Panc1 (cell line): ENCODE data around the gene EID2. TPM values are rescaled to one million over a fixed set of nuclear protein-coding genes. Genes with fewer than 3 reads are reported as not detected.

Experiments used
- ATAC-seq: fragments of 200-7000 bp; cut with Tn5 transposase; 2 replicates; pipeline ENCODE4 v1.9.1; 2020; ENCODE audit warnings: mild to moderate bottlenecking, moderate library complexity
- BruUV-seq: library from RNA; stranded (reverse); fragments of 400-500 nt; replicated peaks from 2 replicates; lab custom pipeline; 2021; lab: Mats Ljungman, UMichigan
- CTCF ChIA-PET: fragments of 300-600 bp; sonication (Branson Sonifier 250); formaldehyde crosslinking; loops from one replicate; lab custom pipeline; 2022; ENCODE audit warnings: antibody characterized with exemption; lab: Charles Lee
- POLR2A ChIA-PET: fragments of 300-600 bp; sonication (Branson Sonifier 250); formaldehyde crosslinking; loops from one replicate; lab custom pipeline; 2022; ENCODE audit warnings: antibody characterized with exemption; lab: Charles Lee
- DNase-seq: peaks from one replicate; pipeline ENCODE4 v3.0.0-alpha.2; 2010; ENCODE audit warnings: low read depth, low spot score
- H3K27ac ChIP-seq: 2 replicates; pipeline ENCODE4 v1.5.1; 2011; ENCODE audit warnings: mild to moderate bottlenecking, low read length, inconsistent platforms
- H3K27me3 ChIP-seq: fragments of 200-500 bp; sonication (Bioruptor generic); 2 replicates; pipeline ENCODE4 v1.6.0; 2014; ENCODE audit warnings: low read length, inconsistent platforms; ENCODE audit not compliant: control insufficient read depth, insufficient read depth
- H3K36me3 ChIP-seq: fragments of 200-500 bp; sonication (Bioruptor generic); 2 replicates; pipeline ENCODE4 v1.5.1; 2014; ENCODE audit warnings: inconsistent platforms, mild to moderate bottlenecking, low read length, moderate library complexity; ENCODE audit not compliant: control insufficient read depth, insufficient read depth
- H3K4me1 ChIP-seq: 2 replicates; pipeline ENCODE4 v1.5.1; 2011; ENCODE audit warnings: inconsistent platforms, mild to moderate bottlenecking, low read length, moderate library complexity; ENCODE audit not compliant: control insufficient read depth, insufficient read depth
- H3K4me3 ChIP-seq, 2 experiments: 2 replicates each; pipeline ENCODE4 v1.5.1; 2011 to 2012; ENCODE audit warnings: low read depth in 2 of 2, low read length in 2 of 2, mild to moderate bottlenecking in 2 of 2, inconsistent platforms in 1 of 2, moderate library complexity in 1 of 2
- H3K9me3 ChIP-seq: fragments of 200-500 bp; sonication (Bioruptor generic); 2 replicates; pipeline ENCODE4 v1.5.1; 2014; ENCODE audit warnings: low read depth, mild to moderate bottlenecking, inconsistent platforms, low read length, moderate library complexity; ENCODE audit not compliant: control insufficient read depth, insufficient read depth
- CTCF ChIP-seq: fragments of 450-650 bp; IDR thresholded peaks from 2 replicates; pipeline ENCODE4 v1.5.1; 2017; ENCODE audit warnings: mild to moderate bottlenecking
- POLR2AphosphoS5 ChIP-seq: IDR thresholded peaks from 2 replicates; pipeline ENCODE4 v1.6.1; 2012; ENCODE audit warnings: mild to moderate bottlenecking, low read depth, low read length, moderate library complexity
- REST ChIP-seq, 2 experiments: IDR thresholded peaks; 2 replicates each; pipeline ENCODE4 v1.6.1; 2011 to 2012; ENCODE audit warnings: low read depth in 2 of 2, control low read depth in 1 of 2, low read length in 1 of 2, mild to moderate bottlenecking in 1 of 2, moderate library complexity in 1 of 2; ENCODE audit not compliant: insufficient read depth in 1 of 2
- SIN3A ChIP-seq: IDR thresholded peaks from 2 replicates; pipeline ENCODE4 v1.6.1; 2012; ENCODE audit warnings: low read depth, mild to moderate bottlenecking, low read length, moderate library complexity, borderline replicate concordance; ENCODE audit not compliant: insufficient read depth
- TCF7L2 ChIP-seq: IDR thresholded peaks from 2 replicates; pipeline ENCODE4 v1.6.1; 2011; ENCODE audit warnings: mild to moderate bottlenecking, low read depth, low read length, inconsistent platforms
- in situ Hi-C: cut with HindIII; loops from 2 replicates; pipeline ENCODE4 v1.10.0; 2016; ENCODE audit warnings: low sequenced_read_pairs, low pct_unique_long_range_greater_than_20kb
- intact Hi-C: fragments of 100-400 bp; cut with micrococcal nuclease; formaldehyde crosslinking; loops from one replicate; pipeline ENCODE4 v1.10.0; 2022; ENCODE audit not compliant: unreplicated experiment
- total RNA-seq: library from RNA; stranded (reverse); gene quantifications from one replicate; pipeline ENCODE4 v1.2.1, GENCODE V29; 2021; ENCODE audit not compliant: unreplicated experiment

EID2 gene
- total RNA-seq, 1 experiment from 2014 or later: 163 TPM

- CTCF ChIA-PET: interaction anchor here (0.6 to 5.9 kb wide), 14 partner anchors 10 to 255 kb away, joined by 3 to 49 read pairs (median 6); partner anchors contain the start of genes DLL3, EID2B and RPS16
- in situ Hi-C loops (no loop called here), intact Hi-C loops (no loop called here)
- POLR2A ChIA-PET: interaction anchor here (0.5 to 6.2 kb wide), 17 partner anchors 11 to 457 kb away, joined by 3 to 63 read pairs (median 5); partner anchors contain the start of genes DLL3, EID2B and RPS16
- Histone ChIP-seq H3K9me3 (no peaks in the 10 kb centered on the region), H3K4me1 (peaks cover 21% of the 10 kb centered on the region), H3K36me3 (no peaks in the 10 kb centered on the region), H3K27ac (no peak overlapping the region), H3K27me3 (peaks cover 23% of the 10 kb centered on the region), H3K4me3 (no peak overlapping the region)
- no TSS peak for BruUV-seq
- DNase-seq: no peak
- ATAC-seq: no peak
- TF ChIP-seq REST (IDR thresholded peaks at IDR 0.05; ENCODE audit: insufficient read depth in 1 of 2, low read depth in 2 of 2, low read length in 1 of 2): no peak
- TF ChIP-seq CTCF: no peak
- TF ChIP-seq TCF7L2: no peak
- TF ChIP-seq SIN3A: no peak
- TF ChIP-seq POLR2AphosphoS5: no peak
Measured at GRCh38 chr19:39512988-39513387, 27.0 kb downstream of the EID2 start.

GRCh38 chr19:39509233-39509632 lies 30.7 kb downstream of the EID2 start:
- H3K9me3 ChIP-seq: no peaks in the 10 kb centered on the region
- peaks cover 4% of the 10 kb centered on the region for H3K27me3 ChIP-seq
- TF ChIP-seq TCF7L2: no peak
- TF ChIP-seq CTCF: no peak
- no peak for TF ChIP-seq REST (IDR thresholded peaks at IDR 0.05; ENCODE audit: insufficient read depth in 1 of 2, low read depth in 2 of 2, low read length in 1 of 2)
- no peak for TF ChIP-seq POLR2AphosphoS5
- TF ChIP-seq SIN3A: no peak
- ATAC-seq: no peak
- DNase-seq: no peak
- H3K4me3 ChIP-seq: no peak overlapping the region
- in situ Hi-C loops: no loop called here
- no peak overlapping the region for H3K27ac ChIP-seq
- ChIA-PET CTCF (interaction anchor here (0.6 to 4.5 kb wide), 7 partner anchors 8 to 108 kb away, joined by 3 to 34 read pairs (median 6); partner anchors contain the start of gene EID2B), POLR2A (interaction anchor here (0.5 to 4.1 kb wide), 9 partner anchors 9 to 891 kb away, joined by 3 to 38 read pairs (median 4); partner anchors contain the start of gene RPS16)
- H3K4me1 ChIP-seq: peaks cover 16% of the 10 kb centered on the region
- H3K36me3 ChIP-seq: no peaks in the 10 kb centered on the region
- BruUV-seq: no TSS peak
- intact Hi-C loops: no loop called here
